ENCODE data around the gene ZNF692.

The ZNF692 gene

DNA sequence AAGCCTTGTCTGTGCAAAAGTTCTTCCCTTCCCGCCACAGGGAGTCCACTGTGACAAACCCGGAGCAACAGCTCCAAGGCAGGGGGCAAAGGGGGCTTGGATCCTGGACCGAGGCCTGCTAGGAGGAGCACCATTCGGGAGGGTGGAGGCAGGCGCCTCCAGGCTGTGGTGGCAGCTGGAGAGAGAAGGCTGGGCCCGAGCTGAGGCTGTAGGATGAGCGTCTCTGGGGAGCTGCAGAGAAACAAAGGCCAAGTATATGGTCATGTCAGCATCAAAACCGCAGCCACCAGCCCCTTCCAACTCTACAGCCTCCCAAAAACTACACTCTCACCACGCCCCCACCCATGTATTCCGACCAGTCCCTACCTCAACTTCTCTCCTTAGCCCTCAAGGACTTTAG lies 33.7 kb downstream of the ZNF692 start:
- Histone ChIP-seq H3K36me3 (ENCODE audit: insufficient read depth, low read length) (peaks cover 48% of the 10 kb centered on the region), H3K79me2 (ENCODE audit: insufficient read depth, low read length) (peaks cover 55% of the 10 kb centered on the region), H2AFZ (ENCODE audit: low read depth, low read length) (peak overlapping the region; percentile 97), H3K4me3 (ENCODE audit: low read depth in 1 of 2, low read length in 2 of 2) (peak overlapping the region; percentile 75 to 98), H4K20me1 (ENCODE audit: insufficient read depth, low read length) (peaks cover 39% of the 10 kb centered on the region), H3K27me3 (ENCODE audit: insufficient read depth, low read length, poor library complexity) (no peaks in the 10 kb centered on the region), H3K4me1 (ENCODE audit: insufficient read depth, low read length) (peaks cover 59% of the 10 kb centered on the region), H3K9me3 (ENCODE audit: insufficient read depth, low read length, severe bottlenecking) (no peaks in the 10 kb centered on the region), H3K9ac (ENCODE audit: low read depth, low read length) (peak overlapping the region; percentile 78), H3K4me2 (ENCODE audit: insufficient read depth, low read length) (peak overlapping the region; percentile 73), H3K27ac (ENCODE audit: low read length) (peak overlapping the region; percentile 96)
- DNase-seq (no peak), ATAC-seq (ENCODE audit: insufficient read depth, low read depth) (no peak)
- TF ChIP-seq EZH2 (IDR thresholded peaks at IDR 0.05; ENCODE audit: borderline replicate concordance, low read depth, low read length, severe bottlenecking) = no peak
- TF ChIP-seq, protein P1, sequence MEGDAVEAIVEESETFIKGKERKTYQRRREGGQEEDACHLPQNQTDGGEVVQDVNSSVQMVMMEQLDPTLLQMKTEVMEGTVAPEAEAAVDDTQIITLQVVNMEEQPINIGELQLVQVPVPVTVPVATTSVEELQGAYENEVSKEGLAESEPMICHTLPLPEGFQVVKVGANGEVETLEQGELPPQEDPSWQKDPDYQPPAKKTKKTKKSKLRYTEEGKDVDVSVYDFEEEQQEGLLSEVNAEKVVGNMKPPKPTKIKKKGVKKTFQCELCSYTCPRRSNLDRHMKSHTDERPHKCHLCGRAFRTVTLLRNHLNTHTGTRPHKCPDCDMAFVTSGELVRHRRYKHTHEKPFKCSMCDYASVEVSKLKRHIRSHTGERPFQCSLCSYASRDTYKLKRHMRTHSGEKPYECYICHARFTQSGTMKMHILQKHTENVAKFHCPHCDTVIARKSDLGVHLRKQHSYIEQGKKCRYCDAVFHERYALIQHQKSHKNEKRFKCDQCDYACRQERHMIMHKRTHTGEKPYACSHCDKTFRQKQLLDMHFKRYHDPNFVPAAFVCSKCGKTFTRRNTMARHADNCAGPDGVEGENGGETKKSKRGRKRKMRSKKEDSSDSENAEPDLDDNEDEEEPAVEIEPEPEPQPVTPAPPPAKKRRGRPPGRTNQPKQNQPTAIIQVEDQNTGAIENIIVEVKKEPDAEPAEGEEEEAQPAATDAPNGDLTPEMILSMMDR (IDR thresholded peaks at IDR 0.05; ENCODE audit: borderline replicate concordance, extremely low read depth, low read length, poor library complexity, severe bottlenecking) = no peak

DNA sequence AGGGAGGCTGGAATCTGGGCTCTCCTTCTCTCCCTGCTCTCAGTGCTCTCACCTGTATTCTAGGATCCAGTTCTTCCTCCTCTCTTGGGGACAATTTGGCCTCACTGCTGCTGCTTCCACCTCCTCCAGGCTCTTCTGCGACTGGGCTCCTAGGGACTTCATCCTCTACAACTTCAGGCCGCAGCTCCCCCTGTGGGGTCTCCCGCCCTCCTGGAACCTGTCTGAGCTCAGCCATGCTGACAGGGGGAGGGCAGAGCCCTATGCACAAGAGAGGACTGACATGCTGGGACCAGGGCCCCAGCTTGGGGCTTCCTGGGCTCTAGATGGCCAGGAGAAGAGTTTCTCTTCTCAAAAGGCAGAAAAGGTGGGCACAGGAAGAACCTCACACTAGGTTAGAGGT lies 34.2 kb downstream of the ZNF692 start:
- DNase-seq = no peak
- H3K79me2 ChIP-seq (ENCODE audit: insufficient read depth, low read length) = peaks cover 58% of the 10 kb centered on the region
- no peak for ATAC-seq (ENCODE audit: insufficient read depth, low read depth)
- H3K36me3 ChIP-seq (ENCODE audit: insufficient read depth, low read length) = peaks cover 50% of the 10 kb centered on the region
- peaks cover 61% of the 10 kb centered on the region for H3K4me1 ChIP-seq (ENCODE audit: insufficient read depth, low read length)
- H3K4me3 ChIP-seq (ENCODE audit: low read depth in 1 of 2, low read length in 2 of 2) = peak overlapping the region; percentile 75 to 98
- peak overlapping the region; percentile 73 for H3K4me2 ChIP-seq (ENCODE audit: insufficient read depth, low read length)
- no peaks in the 10 kb centered on the region for H3K9me3 ChIP-seq (ENCODE audit: insufficient read depth, low read length, severe bottlenecking)
- H2AFZ ChIP-seq (ENCODE audit: low read depth, low read length) = no peak overlapping the region
- peak overlapping the region; percentile 96 for H3K27ac ChIP-seq (ENCODE audit: low read length)
- TF ChIP-seq, protein P1 (IDR thresholded peaks at IDR 0.05; ENCODE audit: borderline replicate concordance, extremely low read depth, low read length, poor library complexity, severe bottlenecking) = no peak
- no peak for TF ChIP-seq EZH2 (IDR thresholded peaks at IDR 0.05; ENCODE audit: borderline replicate concordance, low read depth, low read length, severe bottlenecking)
- H4K20me1 ChIP-seq (ENCODE audit: insufficient read depth, low read length) = peaks cover 42% of the 10 kb centered on the region
- no peaks in the 10 kb centered on the region for H3K27me3 ChIP-seq (ENCODE audit: insufficient read depth, low read length, poor library complexity)
- peak overlapping the region; percentile 78 for H3K9ac ChIP-seq (ENCODE audit: low read depth, low read length)

DNA sequence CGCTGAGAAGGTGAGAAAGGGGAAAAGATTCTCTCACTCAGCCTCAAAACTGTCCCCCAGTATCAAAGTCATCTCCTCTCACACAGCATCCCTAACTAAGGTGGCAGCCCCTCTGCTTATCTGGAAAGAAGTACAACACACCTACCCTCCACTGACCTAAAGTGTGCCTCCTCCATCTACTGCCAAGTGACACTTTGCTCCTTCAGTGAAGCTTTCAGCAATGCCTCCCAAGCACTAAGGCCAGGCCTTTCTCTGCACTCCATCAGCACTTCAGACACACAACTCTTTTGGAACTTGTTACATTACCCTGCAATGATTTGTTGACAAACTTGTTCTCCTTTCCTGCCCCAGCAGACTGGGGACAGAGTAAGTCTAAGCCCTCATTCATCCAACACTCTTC lies 34.6 kb downstream of the ZNF692 start:
- no peak overlapping the region; the same call in 1 of the 2 replicates for H3K27ac ChIP-seq (ENCODE audit: low read length)

More for the DNA sequence above, 34.6 kb downstream of the ZNF692 start:
- Histone ChIP-seq H3K9me3 (ENCODE audit: insufficient read depth, low read length, severe bottlenecking) (no peaks in the 10 kb centered on the region), H3K79me2 (ENCODE audit: insufficient read depth, low read length) (peaks cover 62% of the 10 kb centered on the region), H3K4me2 (ENCODE audit: insufficient read depth, low read length) (peak overlapping the region; percentile 73), H3K4me3 (ENCODE audit: low read depth in 1 of 2, low read length in 2 of 2) (peak overlapping the region; percentile 75 to 98; a peak in 3 of 4 replicates), H3K36me3 (ENCODE audit: insufficient read depth, low read length) (peaks cover 50% of the 10 kb centered on the region), H2AFZ (ENCODE audit: low read depth, low read length) (no peak overlapping the region), H3K27me3 (ENCODE audit: insufficient read depth, low read length, poor library complexity) (no peaks in the 10 kb centered on the region), H4K20me1 (ENCODE audit: insufficient read depth, low read length) (peaks cover 42% of the 10 kb centered on the region), H3K9ac (ENCODE audit: low read depth, low read length) (peak overlapping the region; percentile 78), H3K4me1 (ENCODE audit: insufficient read depth, low read length) (peaks cover 61% of the 10 kb centered on the region)
- no peak for TF ChIP-seq EZH2 (IDR thresholded peaks at IDR 0.05; ENCODE audit: borderline replicate concordance, low read depth, low read length, severe bottlenecking)
- TF ChIP-seq, protein P1 (IDR thresholded peaks at IDR 0.05; ENCODE audit: borderline replicate concordance, extremely low read depth, low read length, poor library complexity, severe bottlenecking) = no peak
- DNase-seq (no peak), ATAC-seq (ENCODE audit: insufficient read depth, low read depth) (no peak)
